ENCODE data around the gene AKAP1. TPM values are rescaled to one million over a fixed set of nuclear protein-coding genes. Genes with fewer than 3 reads are reported as not detected.
"Not testable (repeated sequence)": the region's sequence is repeated elsewhere in the genome, so short reads cannot be mapped to it uniquely, and the experiment has no call there.

AKAP1 gene
- total RNA-seq, 3 donors from 2014 or later: 59.6 to 64.3 (median 60.2) TPM

DNA sequence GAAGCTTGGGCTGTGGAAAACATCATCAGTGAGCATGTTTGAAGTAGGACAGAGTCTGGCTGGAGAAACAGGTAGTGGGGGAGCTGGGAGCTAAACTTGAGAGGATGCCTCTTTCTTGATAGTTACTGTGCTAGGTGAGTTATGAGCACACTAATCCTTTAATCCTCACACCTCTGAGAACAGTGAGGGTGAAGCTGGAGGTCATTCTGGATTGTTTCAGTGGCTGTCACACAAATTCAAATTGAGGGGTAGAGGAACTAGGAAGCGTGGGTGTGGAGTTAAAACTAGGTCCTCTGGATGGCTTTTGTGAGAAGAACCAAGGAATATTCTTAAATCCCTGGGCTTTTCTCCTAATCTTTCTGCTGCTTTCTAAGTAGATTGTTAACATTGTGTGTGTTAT is 3.3 kb downstream of the AKAP1 start:
- no peak overlapping the region for H3K4me3 Mint-ChIP-seq
- no peaks in the 10 kb centered on the region for H3K9me3 Mint-ChIP-seq
- H3K27me3 Mint-ChIP-seq (ENCODE audit: low read depth): no peaks in the 10 kb centered on the region
- H3K4me1 Mint-ChIP-seq (ENCODE audit: low read depth): peaks cover 30% of the 10 kb centered on the region
- H3K36me3 Mint-ChIP-seq (ENCODE audit: insufficient read depth): peaks cover 4% of the 10 kb centered on the region
- no peak for DNase-seq
- ATAC-seq: no peak

DNA sequence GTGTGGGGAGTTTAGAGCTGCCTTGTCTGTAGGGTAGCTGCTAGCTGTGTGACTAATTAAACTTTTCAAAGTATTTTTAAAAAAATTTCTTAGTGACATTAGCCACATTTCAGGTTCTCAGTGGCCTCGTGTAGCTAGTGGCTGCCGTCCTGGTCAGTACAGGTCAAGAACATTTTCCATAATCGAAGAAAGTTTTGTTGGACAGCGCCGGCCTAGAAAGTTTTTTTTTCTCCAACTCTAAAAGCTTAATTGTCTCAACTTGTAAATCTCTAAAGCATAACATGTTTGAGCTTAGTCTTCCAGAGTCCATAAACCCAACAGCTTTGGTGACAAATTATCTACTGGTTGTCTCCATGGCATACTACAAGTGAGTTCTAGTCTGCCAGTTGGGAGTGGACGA is 4.3 kb downstream of the AKAP1 start:
- peaks cover 4% of the 10 kb centered on the region for H3K36me3 Mint-ChIP-seq (ENCODE audit: insufficient read depth)
- H3K9me3 Mint-ChIP-seq: no peaks in the 10 kb centered on the region
- ATAC-seq: no peak
- H3K27me3 Mint-ChIP-seq (ENCODE audit: low read depth): no peaks in the 10 kb centered on the region
- DNase-seq: no peak
- no peak overlapping the region for H3K4me3 Mint-ChIP-seq
- peaks cover 29% of the 10 kb centered on the region for H3K4me1 Mint-ChIP-seq (ENCODE audit: low read depth)

- Mint-ChIP-seq H3K4me1 (ENCODE audit: low read depth) (peaks cover 27% of the 10 kb centered on the region), H3K9me3 (no peaks in the 10 kb centered on the region), H3K27me3 (ENCODE audit: low read depth) (no peaks in the 10 kb centered on the region), H3K4me3 (no peak overlapping the region), H3K36me3 (ENCODE audit: insufficient read depth) (peaks cover 7% of the 10 kb centered on the region)
- DNase-seq (no peak), ATAC-seq (no peak)
Measured at GRCh38 chr17:57090560-57091185, 5.6 kb downstream of the AKAP1 start.

- ATAC-seq (no peak), DNase-seq (no peak)
- Mint-ChIP-seq H3K27me3 (ENCODE audit: low read depth) (no peaks in the 10 kb centered on the region), H3K4me1 (ENCODE audit: low read depth) (peaks cover 27% of the 10 kb centered on the region), H3K9me3 (no peaks in the 10 kb centered on the region), H3K4me3 (no peak overlapping the region), H3K36me3 (ENCODE audit: insufficient read depth) (peaks cover 7% of the 10 kb centered on the region)
Measured at GRCh38 chr17:57091186-57091618, 6.2 kb downstream of the AKAP1 start.

DNA sequence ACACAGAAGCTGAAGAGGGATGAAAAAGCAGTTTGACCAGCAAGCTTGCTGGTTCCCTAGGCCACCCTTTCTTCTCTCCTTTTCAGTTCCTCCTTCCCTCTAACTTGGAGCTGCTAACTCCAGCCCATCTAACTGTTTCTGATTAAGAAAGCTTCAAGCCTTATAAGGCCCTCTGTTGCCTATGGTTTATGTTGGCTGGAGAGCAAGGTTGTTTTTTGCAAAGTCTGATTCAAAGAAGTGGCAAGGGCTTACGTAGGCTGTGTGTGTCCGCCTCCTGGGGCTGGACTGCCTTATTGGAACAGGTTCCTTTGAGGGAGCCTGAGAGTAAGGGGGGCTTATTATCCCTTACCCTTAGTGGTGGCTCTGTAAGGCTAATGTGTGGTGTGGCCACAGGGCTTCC is 7.1 kb downstream of the AKAP1 start:
- ATAC-seq (no peak), DNase-seq (no peak)
- Mint-ChIP-seq H3K27me3 (ENCODE audit: low read depth) (no peaks in the 10 kb centered on the region), H3K36me3 (ENCODE audit: insufficient read depth) (peaks cover 7% of the 10 kb centered on the region), H3K4me3 (no peak overlapping the region), H3K4me1 (ENCODE audit: low read depth) (peaks cover 22% of the 10 kb centered on the region), H3K9me3 (no peaks in the 10 kb centered on the region)

- Mint-ChIP-seq H3K9me3 (no peaks in the 10 kb centered on the region), H3K4me3 (no peak overlapping the region), H3K27me3 (ENCODE audit: low read depth) (no peaks in the 10 kb centered on the region), H3K4me1 (ENCODE audit: low read depth) (peaks cover 17% of the 10 kb centered on the region), H3K36me3 (ENCODE audit: insufficient read depth) (peaks cover 7% of the 10 kb centered on the region)
- ATAC-seq (no peak), DNase-seq (no peak)
Measured at GRCh38 chr17:57092779-57093178, 7.7 kb downstream of the AKAP1 start.

- ATAC-seq (no peak), DNase-seq (no peak)
- no peaks in the 10 kb centered on the region for H3K27me3 Mint-ChIP-seq (ENCODE audit: low read depth)
- H3K36me3 Mint-ChIP-seq (ENCODE audit: insufficient read depth): peaks cover 7% of the 10 kb centered on the region
- no peak overlapping the region for H3K4me3 Mint-ChIP-seq
- H3K9me3 Mint-ChIP-seq: no peaks in the 10 kb centered on the region
- peaks cover 20% of the 10 kb centered on the region for H3K4me1 Mint-ChIP-seq (ENCODE audit: low read depth)
Measured at GRCh38 chr17:57096472-57097202, 11.6 kb downstream of the AKAP1 start.

DNA sequence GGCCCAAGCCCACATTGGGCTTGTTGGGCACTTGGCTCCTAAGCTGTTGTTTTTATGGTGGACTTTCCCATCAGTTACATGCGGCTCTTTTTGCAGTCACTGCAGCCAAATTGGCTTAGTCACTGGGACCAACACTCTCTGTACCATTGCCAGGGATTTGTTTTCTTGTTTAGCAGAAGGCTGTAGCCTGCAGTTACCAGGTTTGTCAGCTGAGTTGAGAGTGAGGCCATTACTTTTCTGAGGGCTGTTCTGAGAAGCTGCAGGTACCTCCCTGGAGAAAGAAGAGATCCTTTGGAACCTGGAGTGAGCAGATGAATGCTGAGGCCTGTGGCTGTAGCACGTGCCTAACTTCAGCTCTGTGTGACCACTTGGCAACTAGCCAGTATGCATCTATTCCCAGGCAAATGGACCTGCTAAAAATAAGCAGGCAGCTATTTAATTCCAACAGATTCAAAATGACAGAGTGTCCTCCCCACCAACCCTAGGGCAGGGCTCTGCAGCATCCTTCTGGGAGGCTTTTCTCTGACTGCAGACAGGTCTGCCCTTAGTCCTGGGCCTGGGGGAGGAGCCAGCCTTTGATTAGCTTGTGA is 12.9 kb downstream of the AKAP1 start:
- Mint-ChIP-seq H3K4me3 (no peak overlapping the region), H3K36me3 (ENCODE audit: insufficient read depth) (peaks cover 7% of the 10 kb centered on the region), H3K27me3 (ENCODE audit: low read depth) (no peaks in the 10 kb centered on the region), H3K4me1 (ENCODE audit: low read depth) (peaks cover 23% of the 10 kb centered on the region), H3K9me3 (no peaks in the 10 kb centered on the region)
- ATAC-seq (no peak), DNase-seq (no peak)

GRCh38 chr17:57099165-57099564 is 14.1 kb downstream of the AKAP1 start:
- ATAC-seq: no peak
- H3K27me3 Mint-ChIP-seq (ENCODE audit: low read depth): no peaks in the 10 kb centered on the region
- H3K9me3 Mint-ChIP-seq: no peaks in the 10 kb centered on the region

DNA sequence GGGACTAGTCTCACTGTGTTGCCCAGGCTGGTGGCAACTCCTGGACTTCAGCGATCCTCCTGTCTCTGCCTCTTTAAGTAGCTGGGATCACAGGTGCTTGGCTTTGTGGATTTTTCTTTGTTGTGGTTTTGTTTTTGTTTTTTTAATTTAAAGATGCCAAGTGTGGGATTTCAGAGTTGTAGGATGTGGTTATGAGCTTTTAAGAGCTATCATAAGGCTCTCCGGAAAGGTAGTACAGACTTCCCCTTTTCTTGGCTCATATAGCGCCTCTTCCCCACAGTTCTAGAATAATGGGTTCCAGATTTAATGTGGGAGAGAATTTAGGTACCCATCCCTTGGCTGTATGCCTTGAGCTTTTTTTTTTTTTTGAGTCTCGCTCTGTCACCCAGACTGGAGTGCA is 17.1 kb downstream of the AKAP1 start:
- Mint-ChIP-seq H3K9me3 (no peaks in the 10 kb centered on the region), H3K36me3 (ENCODE audit: insufficient read depth) (peaks cover 2% of the 10 kb centered on the region), H3K4me1 (ENCODE audit: low read depth) (peaks cover 20% of the 10 kb centered on the region), H3K27me3 (ENCODE audit: low read depth) (no peaks in the 10 kb centered on the region), H3K4me3 (no peak overlapping the region)
- DNase-seq: no peak
- ATAC-seq: no peak

More at GRCh38 chr17:57099165-57099564, 14.1 kb downstream of the AKAP1 start:
- Mint-ChIP-seq H3K36me3 (ENCODE audit: insufficient read depth) (peaks cover 5% of the 10 kb centered on the region), H3K4me3 (no peak overlapping the region), H3K4me1 (ENCODE audit: low read depth) (peaks cover 18% of the 10 kb centered on the region)
- DNase-seq: no peak

GRCh38 chr17:57102660-57103059 is 17.6 kb downstream of the AKAP1 start:
- not testable (repeated sequence) for ATAC-seq; H3K36me3 Mint-ChIP-seq (ENCODE audit: insufficient read depth); H3K27me3 Mint-ChIP-seq (ENCODE audit: low read depth)

GRCh38 chr17:57104461-57105175 is 19.6 kb downstream of the AKAP1 start:
- Mint-ChIP-seq H3K36me3 (ENCODE audit: insufficient read depth) (peaks cover 2% of the 10 kb centered on the region), H3K9me3 (no peaks in the 10 kb centered on the region), H3K4me1 (ENCODE audit: low read depth) (peaks cover 13% of the 10 kb centered on the region), H3K4me3 (no peak overlapping the region), H3K27me3 (ENCODE audit: low read depth) (no peaks in the 10 kb centered on the region)
- DNase-seq (no peak), ATAC-seq (no peak)

More at GRCh38 chr17:57102660-57103059, 17.6 kb downstream of the AKAP1 start:
- not testable (repeated sequence) for H3K4me3 Mint-ChIP-seq, DNase-seq, H3K9me3 Mint-ChIP-seq
- H3K4me1 Mint-ChIP-seq (ENCODE audit: low read depth): peaks cover 20% of the 10 kb centered on the region

- no peak for DNase-seq
- ATAC-seq: no peak
- H3K4me3 Mint-ChIP-seq: no peak overlapping the region
- peaks cover 4% of the 10 kb centered on the region for H3K36me3 Mint-ChIP-seq (ENCODE audit: insufficient read depth)
- H3K9me3 Mint-ChIP-seq: no peaks in the 10 kb centered on the region
- H3K27me3 Mint-ChIP-seq (ENCODE audit: low read depth): no peaks in the 10 kb centered on the region
- peaks cover 13% of the 10 kb centered on the region for H3K4me1 Mint-ChIP-seq (ENCODE audit: low read depth)
Measured at GRCh38 chr17:57105591-57105990, 20.5 kb downstream of the AKAP1 start.

DNA sequence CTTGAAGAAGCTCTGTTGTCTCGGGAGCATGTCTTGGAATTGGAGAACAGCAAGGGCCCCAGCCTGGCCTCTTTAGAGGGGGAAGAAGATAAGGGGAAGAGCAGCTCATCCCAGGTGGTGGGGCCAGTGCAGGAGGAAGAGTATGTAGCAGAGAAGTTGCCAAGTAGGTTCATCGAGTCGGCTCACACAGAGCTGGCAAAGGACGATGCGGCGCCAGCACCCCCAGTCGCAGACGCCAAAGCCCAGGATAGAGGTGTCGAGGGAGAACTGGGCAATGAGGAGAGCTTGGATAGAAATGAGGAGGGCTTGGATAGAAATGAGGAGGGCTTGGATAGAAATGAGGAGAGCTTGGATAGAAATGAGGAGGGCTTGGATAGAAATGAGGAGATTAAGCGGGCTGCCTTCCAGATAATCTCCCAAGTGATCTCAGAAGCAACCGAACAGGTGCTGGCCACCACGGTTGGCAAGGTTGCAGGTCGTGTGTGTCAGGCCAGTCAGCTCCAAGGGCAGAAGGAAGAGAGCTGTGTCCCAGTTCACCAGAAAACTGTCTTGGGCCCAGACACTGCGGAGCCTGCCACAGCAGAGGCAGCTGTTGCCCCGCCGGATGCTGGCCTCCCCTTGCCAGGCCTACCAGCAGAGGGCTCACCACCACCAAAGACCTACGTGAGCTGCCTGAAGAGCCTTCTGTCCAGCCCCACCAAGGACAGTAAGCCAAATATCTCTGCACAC is 21.2 kb downstream of the AKAP1 start:
- Mint-ChIP-seq H3K4me1 (ENCODE audit: low read depth) (peaks cover 10% of the 10 kb centered on the region), H3K4me3 (no peak overlapping the region), H3K36me3 (ENCODE audit: insufficient read depth) (peaks cover 4% of the 10 kb centered on the region), H3K9me3 (no peaks in the 10 kb centered on the region), H3K27me3 (ENCODE audit: low read depth) (no peaks in the 10 kb centered on the region)
- DNase-seq: no peak
- ATAC-seq: no peak

Measured in activated T-cell treated with anti-CD3 and anti-CD28 coated beads, Interleukin-2, amount 50 U/mL, for 4 hours (primary cell).